ENCODE data around the gene SSX2IP.

- TF ChIP-seq CTCF (IDR thresholded peaks at IDR 0.05) (no peak), EP300 (IDR thresholded peaks at IDR 0.05) (no peak), POLR2A (IDR thresholded peaks at IDR 0.05; ENCODE audit: low read depth) (no peak), POLR2AphosphoS5 (IDR thresholded peaks at IDR 0.05) (no peak)
Measured at GRCh38 chr1:84732520-84732919, 42.3 kb upstream of the SSX2IP start.

All from esophagus muscularis mucosa (tissue), 4 donors.